HEK293T (cell line): Measurements from ENCODE around the gene ZNF710.

Experiments
- ARNT ChIP-seq: fragments of 450-650 bp; IDR thresholded peaks from 2 replicates; pipeline ENCODE4 v1.6.1; 2017; ENCODE audit warnings: mild to moderate bottlenecking
- CTBP1 ChIP-seq: fragments of 450-650 bp; IDR thresholded peaks from 2 replicates; pipeline ENCODE4 v1.6.1; 2016; ENCODE audit warnings: borderline replicate concordance
- ELF4 ChIP-seq: fragments of 450-650 bp; IDR thresholded peaks from 2 replicates; pipeline ENCODE4 v1.6.1; 2017; ENCODE audit warnings: antibody characterized with exemption
- FOXA1 ChIP-seq: fragments of 450-650 bp; IDR thresholded peaks from 2 replicates; pipeline ENCODE4 v1.6.1; 2016; ENCODE audit warnings: mild to moderate bottlenecking
- FOXM1 ChIP-seq: fragments of 450-650 bp; IDR thresholded peaks from 2 replicates; pipeline ENCODE4 v1.6.1; 2017; ENCODE audit warnings: mild to moderate bottlenecking, borderline replicate concordance
- HDGF ChIP-seq: fragments of 450-650 bp; IDR thresholded peaks from 2 replicates; pipeline ENCODE4 v1.6.1; 2017; ENCODE audit warnings: antibody characterized with exemption, borderline replicate concordance
- NFRKB ChIP-seq: fragments of 450-650 bp; IDR thresholded peaks from 2 replicates; pipeline ENCODE4 v1.6.1; 2016; ENCODE audit warnings: mild to moderate bottlenecking, moderate library complexity
- SP1 ChIP-seq: fragments of 450-650 bp; IDR thresholded peaks from 2 replicates; pipeline ENCODE4 v1.6.1; 2017
- TARDBP ChIP-seq: fragments of 450-650 bp; IDR thresholded peaks from 2 replicates; pipeline ENCODE4 v1.6.1; 2016
- ZNF384 ChIP-seq: fragments of 450-650 bp; IDR thresholded peaks from 2 replicates; pipeline ENCODE4 v1.6.1; 2016

DNA sequence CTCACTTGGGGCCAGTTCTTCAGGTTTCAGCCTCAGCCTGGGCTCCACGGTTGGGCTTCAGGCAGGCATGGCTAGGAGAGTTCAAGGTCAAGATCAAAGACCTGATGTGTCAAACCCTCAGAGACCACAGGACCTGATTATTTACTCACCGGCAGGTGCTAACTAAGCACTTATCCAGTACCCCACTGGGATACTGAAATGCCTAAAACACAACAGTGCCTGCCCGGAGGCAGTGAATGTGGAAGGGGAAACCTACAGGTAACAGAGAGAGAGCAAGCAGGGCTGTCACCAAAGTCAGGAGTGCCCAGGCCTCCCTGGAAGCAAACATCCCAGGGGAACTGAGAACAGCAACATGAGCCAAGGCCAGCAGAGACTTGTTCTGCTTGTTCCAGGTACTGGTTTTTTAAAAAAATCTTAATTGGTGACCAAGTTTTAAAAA, 94.4 kb downstream of the ZNF710 start:
- TF ChIP-seq NFRKB (no peak), SP1 (no peak), ELF4 (no peak), ARNT (no peak), ZNF384 (no peak), FOXA1 (no peak), FOXM1 (no peak), HDGF (no peak), CTBP1 (no peak), TARDBP (no peak)
